GM12878 (cell line): ENCODE results near the gene EOMES. TPM values are rescaled to one million over a fixed set of nuclear protein-coding genes. Genes with fewer than 3 reads are reported as not detected.

Source experiments
- BCL11A ChIP-seq: IDR thresholded peaks from 2 replicates; pipeline ENCODE4 v1.6.1; 2011; ENCODE audit warnings: low read depth, low read length
- BHLHE40 ChIP-seq, 2 experiments: fragments of 450-650 bp in 1 of 2; IDR thresholded peaks; 2 replicates each; pipeline ENCODE4 v1.6.1; 2011 to 2017; ENCODE audit warnings: low read depth in 2 of 2, borderline replicate concordance in 1 of 2, improper control_type of control experiment in 1 of 2, low read length in 1 of 2, mild to moderate bottlenecking in 1 of 2
- CBFB ChIP-seq: IDR thresholded peaks from 2 replicates; pipeline ENCODE4 v1.6.1; 2016; ENCODE audit warnings: antibody characterized with exemption, low read depth
- CBX3 ChIP-seq: fragments of 200-600 bp; sonication (generic); IDR thresholded peaks from 2 replicates; pipeline ENCODE4 v1.6.1; 2016; ENCODE audit warnings: low read depth, borderline replicate concordance
- HDAC2 ChIP-seq: fragments of 200-600 bp; sonication (generic); IDR thresholded peaks from 2 replicates; pipeline ENCODE4 v1.6.1; 2017
- IKZF1 ChIP-seq: fragments of 450-650 bp; conservative IDR thresholded peaks from 2 replicates; pipeline ENCODE4 v1.6.1; 2017; ENCODE audit warnings: antibody characterized with exemption, mild to moderate bottlenecking
- IRF3 ChIP-seq: fragments of 450-650 bp; IDR thresholded peaks from 2 replicates; pipeline ENCODE4 v1.6.1; 2014; ENCODE audit warnings: mild to moderate bottlenecking
- IRF4 ChIP-seq: IDR thresholded peaks from 2 replicates; pipeline ENCODE4 v1.6.1; 2011; ENCODE audit warnings: low read depth, low read length
- JUNB ChIP-seq: IDR thresholded peaks from 2 replicates; pipeline ENCODE4 v1.6.1; 2016; ENCODE audit warnings: antibody characterized with exemption, mild to moderate bottlenecking
- MEF2A ChIP-seq: IDR thresholded peaks from 2 replicates; pipeline ENCODE4 v1.6.1; 2011; ENCODE audit warnings: low read depth, mild to moderate bottlenecking, low read length, moderate library complexity; ENCODE audit not compliant: insufficient read depth
- MTA2 ChIP-seq: fragments of 450-650 bp; IDR thresholded peaks from 2 replicates; pipeline ENCODE4 v1.6.1; 2016; ENCODE audit warnings: low read depth, mild to moderate bottlenecking, moderate library complexity
- NFXL1 ChIP-seq: fragments of 450-650 bp; IDR thresholded peaks from 2 replicates; pipeline ENCODE4 v1.6.1; 2017; ENCODE audit warnings: antibody characterized with exemption, mild to moderate bottlenecking, borderline replicate concordance
- NR2F1 ChIP-seq: fragments of 450-650 bp; conservative IDR thresholded peaks from 2 replicates; pipeline ENCODE4 v1.6.1; 2017; ENCODE audit warnings: mild to moderate bottlenecking
- PAX8 ChIP-seq: fragments of 450-650 bp; IDR thresholded peaks from 2 replicates; pipeline ENCODE4 v1.6.1; 2017; ENCODE audit warnings: mild to moderate bottlenecking, moderate library complexity
- RFX5 ChIP-seq: IDR thresholded peaks from 2 replicates; pipeline ENCODE4 v1.6.1; 2011; ENCODE audit warnings: low read depth, low read length, improper control_type of control experiment
- SRF ChIP-seq, 2 experiments: IDR thresholded peaks; 2 replicates each; pipeline ENCODE4 v1.6.1; 2011; ENCODE audit warnings: low read depth in 2 of 2, low read length in 2 of 2, mild to moderate bottlenecking in 1 of 2, moderate library complexity in 1 of 2
- SUPT20H ChIP-seq: IDR thresholded peaks from 2 replicates; pipeline ENCODE4 v1.6.1; 2011; ENCODE audit warnings: low read depth, mild to moderate bottlenecking, low read length, moderate library complexity, borderline replicate concordance; ENCODE audit not compliant: control insufficient read depth
- TCF12 ChIP-seq: IDR thresholded peaks from 2 replicates; pipeline ENCODE4 v1.6.1; 2011; ENCODE audit warnings: low read depth, mild to moderate bottlenecking, low read length
- USF2 ChIP-seq: IDR thresholded peaks from 2 replicates; pipeline ENCODE4 v1.6.1; 2011; ENCODE audit warnings: low read depth, low read length, improper control_type of control experiment, borderline replicate concordance
- ZNF24 ChIP-seq: fragments of 450-650 bp; IDR thresholded peaks from 2 replicates; pipeline ENCODE4 v1.6.1; 2017; ENCODE audit warnings: antibody characterized with exemption, mild to moderate bottlenecking
- ZZZ3 ChIP-seq: IDR thresholded peaks from 2 replicates; pipeline ENCODE4 v1.6.1; 2011; ENCODE audit warnings: low read depth; ENCODE audit not compliant: control insufficient read depth, insufficient read length
- polyA plus RNA-seq, 11 experiments: library from polyadenylated mRNA; depleted of rRNA in 4 of 11; unstranded in 6 of 11; stranded (reverse) in 5 of 11; fragments of >200 nt; fragmentation: Nextera tagmentation in 4 of 11; fragmentation: Illumina TruSeq in 1 of 11; extraction: Ambion mirVana in 4 of 11; extraction: Trizol in 1 of 11; gene quantifications; 1 replicate in 1 of 11; 2 replicates in 10 of 11; pipeline versions ENCODE4 v1.2.1 to v1.2.3, GENCODE V29; 2011 to 2016; ENCODE audit warnings: inconsistent platforms in 2 of 11, missing spikeins in 2 of 11, low read depth in 1 of 11
- total RNA-seq, 4 experiments: library from RNA; depleted of rRNA in 3 of 4; stranded (reverse); fragments of >200 nt in 3 of 4; fragmentation: Illumina TruSeq in 1 of 4; extraction: Trizol in 1 of 4; gene quantifications; 2 replicates each; pipeline versions ENCODE4 v1.2.1 to v1.2.3, GENCODE V29; 2013 to 2021
- TF ChIP-seq, protein P1 (sequence below): IDR thresholded peaks from 2 replicates; pipeline ENCODE4 v1.6.1; 2011; ENCODE audit warnings: mild to moderate bottlenecking, low read depth, low read length, moderate library complexity; ENCODE audit not compliant: insufficient replicate concordance
- TF ChIP-seq, protein P2 (sequence below): fragments of 450-650 bp; IDR thresholded peaks from 2 replicates; pipeline ENCODE4 v1.6.1; 2017; ENCODE audit warnings: mild to moderate bottlenecking, moderate library complexity
- TF ChIP-seq, protein P3 (sequence below): IDR thresholded peaks from 2 replicates; pipeline ENCODE4 v1.6.1; 2011; ENCODE audit warnings: borderline replicate concordance, low read depth, mild to moderate bottlenecking, moderate library complexity, low read length; ENCODE audit not compliant: insufficient read depth, poor library complexity, severe bottlenecking

The EOMES gene
- total and polyA plus RNA-seq, 10 of the 15 experiments (the other 5 are each of a cell fraction or from before 2014, with no cell fraction given): 1.5 to 178 (median 4.5) TPM

DNA sequence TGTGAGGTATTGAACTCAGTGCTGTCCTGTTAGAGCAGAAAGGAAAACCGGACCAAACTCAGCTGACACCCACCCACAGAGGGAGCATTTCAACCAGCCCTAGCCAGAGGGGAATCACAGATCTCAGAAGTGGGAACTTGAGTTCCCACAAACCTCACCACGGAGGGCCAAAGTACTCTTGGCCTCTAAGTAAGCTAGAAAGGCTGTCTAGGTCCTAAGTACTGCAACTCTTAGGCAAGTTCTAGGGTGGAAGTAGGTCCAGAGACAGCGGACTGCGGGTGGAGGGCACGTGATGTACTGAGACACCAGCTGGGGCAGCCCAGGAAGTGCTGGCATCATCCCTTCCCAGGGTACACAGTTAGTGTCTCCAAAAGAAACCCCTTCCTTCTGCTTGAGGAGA is 34.1 kb downstream of the EOMES start (continued):
- no peak for TF ChIP-seq BCL11A
- 0 out of 2 replicates have a peak, but pooled peaks have one; percentile 17 for TF ChIP-seq NR2F1
- TF ChIP-seq, protein P1, sequence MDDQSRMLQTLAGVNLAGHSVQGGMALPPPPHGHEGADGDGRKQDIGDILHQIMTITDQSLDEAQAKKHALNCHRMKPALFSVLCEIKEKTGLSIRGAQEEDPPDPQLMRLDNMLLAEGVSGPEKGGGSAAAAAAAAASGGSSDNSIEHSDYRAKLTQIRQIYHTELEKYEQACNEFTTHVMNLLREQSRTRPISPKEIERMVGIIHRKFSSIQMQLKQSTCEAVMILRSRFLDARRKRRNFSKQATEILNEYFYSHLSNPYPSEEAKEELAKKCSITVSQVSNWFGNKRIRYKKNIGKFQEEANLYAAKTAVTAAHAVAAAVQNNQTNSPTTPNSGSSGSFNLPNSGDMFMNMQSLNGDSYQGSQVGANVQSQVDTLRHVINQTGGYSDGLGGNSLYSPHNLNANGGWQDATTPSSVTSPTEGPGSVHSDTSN: no peak
- TF ChIP-seq CBX3: no peak
- TF ChIP-seq, protein P2, sequence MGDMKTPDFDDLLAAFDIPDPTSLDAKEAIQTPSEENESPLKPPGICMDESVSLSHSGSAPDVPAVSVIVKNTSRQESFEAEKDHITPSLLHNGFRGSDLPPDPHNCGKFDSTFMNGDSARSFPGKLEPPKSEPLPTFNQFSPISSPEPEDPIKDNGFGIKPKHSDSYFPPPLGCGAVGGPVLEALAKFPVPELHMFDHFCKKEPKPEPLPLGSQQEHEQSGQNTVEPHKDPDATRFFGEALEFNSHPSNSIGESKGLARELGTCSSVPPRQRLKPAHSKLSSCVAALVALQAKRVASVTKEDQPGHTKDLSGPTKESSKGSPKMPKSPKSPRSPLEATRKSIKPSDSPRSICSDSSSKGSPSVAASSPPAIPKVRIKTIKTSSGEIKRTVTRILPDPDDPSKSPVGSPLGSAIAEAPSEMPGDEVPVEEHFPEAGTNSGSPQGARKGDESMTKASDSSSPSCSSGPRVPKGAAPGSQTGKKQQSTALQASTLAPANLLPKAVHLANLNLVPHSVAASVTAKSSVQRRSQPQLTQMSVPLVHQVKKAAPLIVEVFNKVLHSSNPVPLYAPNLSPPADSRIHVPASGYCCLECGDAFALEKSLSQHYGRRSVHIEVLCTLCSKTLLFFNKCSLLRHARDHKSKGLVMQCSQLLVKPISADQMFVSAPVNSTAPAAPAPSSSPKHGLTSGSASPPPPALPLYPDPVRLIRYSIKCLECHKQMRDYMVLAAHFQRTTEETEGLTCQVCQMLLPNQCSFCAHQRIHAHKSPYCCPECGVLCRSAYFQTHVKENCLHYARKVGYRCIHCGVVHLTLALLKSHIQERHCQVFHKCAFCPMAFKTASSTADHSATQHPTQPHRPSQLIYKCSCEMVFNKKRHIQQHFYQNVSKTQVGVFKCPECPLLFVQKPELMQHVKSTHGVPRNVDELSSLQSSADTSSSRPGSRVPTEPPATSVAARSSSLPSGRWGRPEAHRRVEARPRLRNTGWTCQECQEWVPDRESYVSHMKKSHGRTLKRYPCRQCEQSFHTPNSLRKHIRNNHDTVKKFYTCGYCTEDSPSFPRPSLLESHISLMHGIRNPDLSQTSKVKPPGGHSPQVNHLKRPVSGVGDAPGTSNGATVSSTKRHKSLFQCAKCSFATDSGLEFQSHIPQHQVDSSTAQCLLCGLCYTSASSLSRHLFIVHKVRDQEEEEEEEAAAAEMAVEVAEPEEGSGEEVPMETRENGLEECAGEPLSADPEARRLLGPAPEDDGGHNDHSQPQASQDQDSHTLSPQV: no peak
- TF ChIP-seq RFX5: no peak
- 0 out of 2 replicates have a peak, but pooled peaks have one; percentile 22 for TF ChIP-seq MTA2
- no peak for TF ChIP-seq PAX8
- peak; percentile 75 for TF ChIP-seq IKZF1
- no peak for TF ChIP-seq JUNB
- TF ChIP-seq BHLHE40 (IDR thresholded peaks at IDR 0.05; ENCODE audit: borderline replicate concordance in 1 of 2, low read depth in 2 of 2, low read length in 1 of 2): peak in 1 of 2 experiments; percentile 51; a peak in 1 of 4 replicates
- TF ChIP-seq SUPT20H: no peak
- TF ChIP-seq, protein P3, sequence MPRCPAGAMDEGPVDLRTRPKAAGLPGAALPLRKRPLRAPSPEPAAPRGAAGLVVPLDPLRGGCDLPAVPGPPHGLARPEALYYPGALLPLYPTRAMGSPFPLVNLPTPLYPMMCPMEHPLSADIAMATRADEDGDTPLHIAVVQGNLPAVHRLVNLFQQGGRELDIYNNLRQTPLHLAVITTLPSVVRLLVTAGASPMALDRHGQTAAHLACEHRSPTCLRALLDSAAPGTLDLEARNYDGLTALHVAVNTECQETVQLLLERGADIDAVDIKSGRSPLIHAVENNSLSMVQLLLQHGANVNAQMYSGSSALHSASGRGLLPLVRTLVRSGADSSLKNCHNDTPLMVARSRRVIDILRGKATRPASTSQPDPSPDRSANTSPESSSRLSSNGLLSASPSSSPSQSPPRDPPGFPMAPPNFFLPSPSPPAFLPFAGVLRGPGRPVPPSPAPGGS: no peak
- no peak for TF ChIP-seq SRF (IDR thresholded peaks at IDR 0.05; ENCODE audit: low read depth in 2 of 2, low read length in 2 of 2)
- TF ChIP-seq NFXL1: no peak
- no peak for TF ChIP-seq CBFB
- no peak for TF ChIP-seq ZZZ3
- TF ChIP-seq IRF3: no peak
- no peak for TF ChIP-seq ZNF24
- no peak for TF ChIP-seq MEF2A
- TF ChIP-seq USF2: no peak
- no peak for TF ChIP-seq HDAC2
- no peak for TF ChIP-seq IRF4
- TF ChIP-seq TCF12: no peak
